Embryonic facial prominence (tissue), 1 donor: ENCODE data around the gene SAT2.

ENCODE experiments used
- DNase-seq: peaks from one replicate; pipeline ENCODE4 v3.0.0-alpha.2; 2016; ENCODE audit errors: extremely low spot score

Gene SAT2

GRCh38 chr17:7592422-7593021 lies 35.1 kb downstream of the SAT2 start:
- no peak for DNase-seq

GRCh38 chr17:7591596-7591995 lies 36.0 kb downstream of the SAT2 start:
- no peak for DNase-seq

GRCh38 chr17:7590743-7591142 lies 36.9 kb downstream of the SAT2 start:
- DNase-seq, result no peak

GRCh38 chr17:7589891-7590691 lies 37.5 kb downstream of the SAT2 start, which contains the start of gene SOX15:
Gene SOX15, minus strand, starts transcription at chr17:7590094. Its CDS starts 418 bp downstream, at chr17:7589676.
- no peak for DNase-seq

- peak; percentile 66 for DNase-seq
Measured at GRCh38 chr17:7589204-7589868, 38.3 kb downstream of the SAT2 start.

GRCh38 chr17:7588553-7589203 lies 38.9 kb downstream of the SAT2 start:
- no peak for DNase-seq

- no peak for DNase-seq
Measured at GRCh38 chr17:7587420-7588151, 40.0 kb downstream of the SAT2 start.

- DNase-seq, result no peak
Measured at GRCh38 chr17:7586673-7587419, 40.8 kb downstream of the SAT2 start.

GRCh38 chr17:7583253-7584109 lies 44.1 kb downstream of the SAT2 start, which contains the start of gene MPDU1:
Gene MPDU1, plus strand, starts transcription at chr17:7583852. Its CDS starts 11 bp downstream, at chr17:7583863.
- peak; percentile 96 for DNase-seq

- DNase-seq, result no peak
Measured at GRCh38 chr17:7582396-7583252, 45.0 kb downstream of the SAT2 start.

- no peak for DNase-seq
Measured at GRCh38 chr17:7580604-7581575, 46.7 kb downstream of the SAT2 start.

GRCh38 chr17:7579834-7580603 lies 47.6 kb downstream of the SAT2 start:
- DNase-seq, result no peak

GRCh38 chr17:7579001-7579833 lies 48.4 kb downstream of the SAT2 start, which contains the start of gene CD68:
Gene CD68, plus strand, starts transcription at chr17:7579638. Its CDS starts 40 bp downstream, at chr17:7579678.
- DNase-seq, result no peak

GRCh38 chr17:7577327-7578199 lies 50.1 kb downstream of the SAT2 start:
- no peak for DNase-seq
